Ovary (tissue), 9 donors: ENCODE data around the gene OSTF1. TPM values are rescaled to one million over a fixed set of nuclear protein-coding genes. Genes with fewer than 3 reads are reported as not detected.
A peak's percentile ranks its signal among the peaks of the same experiment; 100 is the strongest.

Experiments used
- DNase-seq, 5 donors: peaks; one replicate each; pipeline ENCODE4 v3.0.0-alpha.2; 2019 to 2020
- H3K27ac ChIP-seq, 2 donors: fragments of 200-600 bp; one replicate each; pipeline versions ENCODE4 v1.5.1 to v1.8.0; 2019 to 2022
- H3K27me3 ChIP-seq: fragments of 200-600 bp; one replicate; pipeline ENCODE4 v1.8.0; 2022
- H3K36me3 ChIP-seq: fragments of 200-600 bp; sonication (generic); one replicate; pipeline ENCODE4 v1.5.1; 2019
- H3K4me1 ChIP-seq: one replicate; pipeline ENCODE4 v1.8.1; 2013; ENCODE audit warnings: mild to moderate bottlenecking, moderate library complexity; ENCODE audit not compliant: insufficient read depth
- H3K4me3 ChIP-seq: fragments of 200-600 bp; sonication (generic); one replicate; pipeline ENCODE4 v1.5.1; 2017
- H3K9me3 ChIP-seq, 2 donors: fragments of 200-600 bp in 1 of 2; sonication (generic) in 1 of 2; one replicate each; pipeline versions ENCODE4 v1.5.1 to v1.8.1; 2013 to 2019; ENCODE audit warnings: mild to moderate bottlenecking in 1 of 2, moderate library complexity in 1 of 2
- EP300 ChIP-seq: sonication (generic); formaldehyde crosslinking; IDR thresholded peaks from one replicate; pipeline ENCODE4 v1.6.1; 2017; ENCODE audit warnings: antibody characterized with exemption
- POLR2A ChIP-seq: fragments of 450-650 bp; IDR thresholded peaks from one replicate; pipeline ENCODE4 v1.6.1; 2017; ENCODE audit warnings: antibody characterized with exemption, mild to moderate bottlenecking, moderate library complexity
- WGBS, 3 donors: extraction: QIAGEN DNeasy Blood & Tissue Kit in 1 of 3; methylation state at CpG; one replicate each; pipeline versions ENCODE4 v1.1.5 to v1.1.7; 2013 to 2017; 5-methylcytosine and 5-hydroxymethylcytosine counted together
- intact Hi-C, 4 donors: fragments of 100-400 bp; cut with DNase I; formaldehyde crosslinking; loops; one replicate each; pipeline versions ENCODE4 v1.11.0 to v1.15.1; 2022 to 2023
- polyA plus RNA-seq, 2 donors: library from polyadenylated mRNA; stranded (reverse); fragments of 200-250 nt in 1 of 2; fragments of 350-450 nt in 1 of 2; fragmentation: Illumina TruSeq in 1 of 2; extraction: RNeasy Lipid Tissue Mini Kit (QIAGEN cat#74804) in 1 of 2; gene quantifications; one replicate each; pipeline ENCODE4 v1.2.3, GENCODE V29; 2013 to 2014
- total RNA-seq, 7 donors: library from RNA; depleted of rRNA in 2 of 7; stranded (reverse); fragments of >200 nt in 2 of 7; fragmentation: NEBNext Ultra II Directional in 3 of 7; extraction: Animal tissue kit (Norgen Biotek cat#: 25700) in 3 of 7; gene quantifications; one replicate each; pipeline versions ENCODE4 v1.1.0 to v1.2.4, GENCODE V29; 2016 to 2023
- TF ChIP-seq, protein P1 (sequence below), 3 donors: fragments of 450-650 bp in 2 of 3; fragments of 200-600 bp in 1 of 3; IDR thresholded peaks; one replicate each; pipeline versions ENCODE4 v1.5.1 to v1.8.0; 2016 to 2022; ENCODE audit warnings: antibody characterized with exemption in 3 of 3, mild to moderate bottlenecking in 1 of 3
- donor health status: DM: no; HTN: no; CAD: no; lungs with moderate emphysema.
- donor health status: DM: no; HTN: no; CAD: no.
- donor health status: Bipolar disorder and iron deficiency.
- donor health status: DM: yes; HTN: yes; CAD: no.
- donor health status: DM: no; HTN: no; CAD: no.
- donor health status: DM: yes; HTN: yes; CAD: no.

Gene OSTF1
- total and polyA plus RNA-seq, 9 donors, result 15.1 to 46.9 (median 20.0) TPM

DNA sequence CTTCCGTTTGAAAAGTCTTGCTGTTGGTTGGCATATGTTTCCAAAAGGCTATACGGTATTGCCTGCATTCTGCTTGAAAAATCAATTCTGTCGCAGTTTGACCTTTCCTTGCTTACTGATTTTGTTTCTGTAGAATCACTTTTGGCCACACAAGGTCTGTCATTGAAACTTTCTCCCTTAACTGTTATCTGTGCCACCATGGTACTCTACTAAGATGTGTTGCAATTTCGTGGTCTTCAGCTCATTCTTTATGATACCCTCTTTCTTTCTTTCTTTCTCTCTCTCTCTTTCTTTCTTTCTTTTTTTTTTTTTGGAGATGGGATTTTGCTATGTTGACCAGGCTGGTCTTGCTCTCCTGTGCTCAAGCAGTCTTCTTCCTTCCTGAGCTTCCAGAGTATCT is 4.5 kb downstream of the OSTF1 start:
- H3K4me1 ChIP-seq, result peaks cover 5% of the 10 kb centered on the region
- H3K27ac ChIP-seq, result no peak overlapping the region
- intact Hi-C loops, result no loop called here
- H3K4me3 ChIP-seq, result no peak overlapping the region
- H3K36me3 ChIP-seq, result no peaks in the 10 kb centered on the region
- no peak for DNase-seq
- 96 to 97% (median 97%) methylated on average over 4 of the region's 4 CpGs for WGBS, 3 donors
- H3K9me3 ChIP-seq, result no peaks in the 10 kb centered on the region
- TF ChIP-seq, protein P1, sequence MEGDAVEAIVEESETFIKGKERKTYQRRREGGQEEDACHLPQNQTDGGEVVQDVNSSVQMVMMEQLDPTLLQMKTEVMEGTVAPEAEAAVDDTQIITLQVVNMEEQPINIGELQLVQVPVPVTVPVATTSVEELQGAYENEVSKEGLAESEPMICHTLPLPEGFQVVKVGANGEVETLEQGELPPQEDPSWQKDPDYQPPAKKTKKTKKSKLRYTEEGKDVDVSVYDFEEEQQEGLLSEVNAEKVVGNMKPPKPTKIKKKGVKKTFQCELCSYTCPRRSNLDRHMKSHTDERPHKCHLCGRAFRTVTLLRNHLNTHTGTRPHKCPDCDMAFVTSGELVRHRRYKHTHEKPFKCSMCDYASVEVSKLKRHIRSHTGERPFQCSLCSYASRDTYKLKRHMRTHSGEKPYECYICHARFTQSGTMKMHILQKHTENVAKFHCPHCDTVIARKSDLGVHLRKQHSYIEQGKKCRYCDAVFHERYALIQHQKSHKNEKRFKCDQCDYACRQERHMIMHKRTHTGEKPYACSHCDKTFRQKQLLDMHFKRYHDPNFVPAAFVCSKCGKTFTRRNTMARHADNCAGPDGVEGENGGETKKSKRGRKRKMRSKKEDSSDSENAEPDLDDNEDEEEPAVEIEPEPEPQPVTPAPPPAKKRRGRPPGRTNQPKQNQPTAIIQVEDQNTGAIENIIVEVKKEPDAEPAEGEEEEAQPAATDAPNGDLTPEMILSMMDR (IDR thresholded peaks at IDR 0.05), result no peak
- TF ChIP-seq EP300, result no peak
- TF ChIP-seq POLR2A, result no peak
- H3K27me3 ChIP-seq, result no peaks in the 10 kb centered on the region

DNA sequence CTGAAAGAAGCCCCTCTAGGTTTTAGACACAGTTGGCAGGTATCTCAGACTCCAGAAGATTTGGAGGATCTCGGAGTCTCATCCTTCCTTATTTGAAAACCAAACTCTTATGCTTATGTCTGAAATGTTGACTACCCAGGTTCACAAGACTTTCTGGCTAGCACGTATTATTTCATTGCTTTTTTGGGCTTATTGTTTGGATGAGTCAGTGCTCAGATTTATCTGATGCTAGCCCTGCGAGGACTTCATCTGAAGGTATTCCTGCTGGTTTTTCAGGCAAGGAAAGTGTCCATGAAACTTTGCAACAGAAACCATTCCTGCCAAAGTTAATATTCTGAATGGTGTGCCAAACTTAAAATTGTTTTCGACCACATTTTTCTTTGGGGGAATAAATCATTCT is 8.5 kb downstream of the OSTF1 start:
- Histone ChIP-seq H3K27me3 (no peaks in the 10 kb centered on the region), H3K4me3 (no peak overlapping the region), H3K4me1 (peaks cover 3% of the 10 kb centered on the region), H3K9me3 (no peaks in the 10 kb centered on the region), H3K36me3 (no peaks in the 10 kb centered on the region), H3K27ac (no peak overlapping the region)
- 43 to 51% (median 50%) methylated on average over 4 of the region's 4 CpGs for WGBS, 3 donors
- intact Hi-C loops, result no loop called here
- TF ChIP-seq EP300, result no peak
- TF ChIP-seq, protein P1 (IDR thresholded peaks at IDR 0.05), result no peak
- TF ChIP-seq POLR2A, result no peak
- no peak for DNase-seq

DNA sequence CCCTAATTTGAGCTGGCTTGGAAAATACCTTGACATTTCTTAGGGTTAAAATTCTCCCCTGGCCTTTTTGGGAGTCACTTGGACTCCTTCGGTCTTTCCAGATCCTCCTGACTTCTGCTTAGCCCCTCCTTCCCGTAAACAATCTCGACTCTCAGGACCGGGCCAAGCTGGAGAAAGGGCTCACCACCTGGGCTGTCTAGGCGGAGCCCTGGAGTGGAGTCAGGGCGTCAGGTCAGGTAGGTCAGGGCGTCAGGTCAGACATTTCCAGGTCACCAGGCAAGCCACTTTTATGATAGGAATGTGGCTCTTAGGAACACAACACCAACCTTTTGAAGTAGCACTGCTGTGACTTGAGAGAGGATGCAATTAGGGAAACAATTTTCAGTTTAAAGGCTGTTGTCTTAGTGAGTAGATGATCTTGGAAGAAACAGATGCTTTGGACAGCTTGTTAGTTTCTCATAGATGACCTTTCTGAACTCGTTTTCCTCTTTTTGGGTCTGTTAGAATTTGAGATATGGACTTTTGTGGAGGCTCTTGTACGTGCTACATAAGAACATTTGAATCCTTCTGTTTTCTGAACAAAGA is 12.8 kb downstream of the OSTF1 start:
- Histone ChIP-seq H3K27me3 (no peaks in the 10 kb centered on the region), H3K4me1 (peaks cover 3% of the 10 kb centered on the region), H3K36me3 (no peaks in the 10 kb centered on the region), H3K9me3 (no peaks in the 10 kb centered on the region), H3K4me3 (no peak overlapping the region), H3K27ac (peak overlapping the region in 1 of 2 donors; percentile 69)
- 14 to 20% (median 16%) methylated on average over 9 of the region's 9 CpGs for WGBS, 3 donors
- TF ChIP-seq EP300 (no peak), POLR2A (no peak)
- TF ChIP-seq, protein P1 (IDR thresholded peaks at IDR 0.05), result no peak
- peak; percentile 37 to 61 (median 47) for DNase-seq
- intact Hi-C loops, result no loop called here

DNA sequence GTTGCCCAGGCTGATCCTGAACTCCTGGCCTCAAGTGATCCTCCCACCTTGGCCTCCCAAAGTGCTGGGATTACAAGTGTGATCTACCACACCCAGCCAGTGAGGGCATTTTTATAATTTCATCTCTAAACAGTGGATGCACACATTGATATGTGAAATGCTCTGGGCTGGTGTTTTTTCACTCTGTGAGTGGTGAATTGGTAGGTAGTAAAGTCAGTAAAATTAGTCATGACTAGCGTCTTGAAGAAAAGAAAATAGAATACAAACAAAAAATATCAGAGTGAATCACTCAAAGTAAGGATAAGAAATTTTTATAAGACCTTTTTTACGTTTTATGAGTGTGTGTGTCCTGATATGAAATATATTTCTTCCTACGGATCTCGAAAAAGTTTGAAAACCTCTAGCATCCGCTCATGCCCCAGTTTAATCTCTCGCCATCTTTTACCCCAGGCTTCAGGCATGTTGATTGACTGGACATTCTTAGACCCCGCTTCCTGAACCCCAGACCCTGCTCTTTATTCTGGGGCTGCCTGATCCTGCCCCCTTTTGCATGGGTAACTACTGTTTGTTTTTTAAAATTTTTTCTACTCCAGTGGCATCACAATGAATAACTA is 14.0 kb downstream of the OSTF1 start:
- TF ChIP-seq POLR2A (no peak), EP300 (no peak)
- TF ChIP-seq, protein P1 (IDR thresholded peaks at IDR 0.05), result no peak
- no peak overlapping the region for H3K27ac ChIP-seq
- intact Hi-C loops, result no loop called here
- H3K4me1 ChIP-seq, result peaks cover 5% of the 10 kb centered on the region
- WGBS, 3 donors, result 91 to 94% (median 94%) methylated on average over 7 of the region's 7 CpGs
- no peak for DNase-seq
- no peaks in the 10 kb centered on the region for H3K27me3 ChIP-seq
- H3K36me3 ChIP-seq, result no peaks in the 10 kb centered on the region
- no peaks in the 10 kb centered on the region for H3K9me3 ChIP-seq
- H3K4me3 ChIP-seq, result no peak overlapping the region
